NCI-H1417 (cell line): ENCODE data around the gene MYO1D.
"Not testable (repeated sequence)": the region's sequence is repeated elsewhere in the genome, so short reads cannot be mapped to it uniquely, and the experiment has no call there.

Source experiments
- DNase-seq, 3 experiments: peaks; one replicate each; lab custom pipeline; 2025; lab: John Stamatoyannopoulos, UW

Gene MYO1D

DNA sequence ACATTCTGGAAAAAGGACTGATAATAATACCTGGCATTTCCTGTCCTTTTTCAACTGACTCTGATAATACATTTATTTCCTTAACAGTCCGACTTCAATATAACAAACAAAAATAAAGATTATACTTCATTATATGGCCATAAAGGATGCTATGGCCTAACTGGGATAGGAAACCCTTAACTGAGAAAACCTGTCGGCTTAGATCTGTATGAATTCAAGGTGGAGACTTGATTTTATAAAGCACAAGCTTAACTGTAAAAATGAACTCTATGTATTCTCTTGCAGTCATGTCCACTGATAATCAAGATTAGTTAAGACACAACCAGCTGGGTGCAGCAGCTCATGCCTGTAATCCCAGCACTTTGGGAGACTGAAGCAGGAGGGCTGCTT is 102.2 kb downstream of the MYO1D start:
- DNase-seq, result no peak

DNA sequence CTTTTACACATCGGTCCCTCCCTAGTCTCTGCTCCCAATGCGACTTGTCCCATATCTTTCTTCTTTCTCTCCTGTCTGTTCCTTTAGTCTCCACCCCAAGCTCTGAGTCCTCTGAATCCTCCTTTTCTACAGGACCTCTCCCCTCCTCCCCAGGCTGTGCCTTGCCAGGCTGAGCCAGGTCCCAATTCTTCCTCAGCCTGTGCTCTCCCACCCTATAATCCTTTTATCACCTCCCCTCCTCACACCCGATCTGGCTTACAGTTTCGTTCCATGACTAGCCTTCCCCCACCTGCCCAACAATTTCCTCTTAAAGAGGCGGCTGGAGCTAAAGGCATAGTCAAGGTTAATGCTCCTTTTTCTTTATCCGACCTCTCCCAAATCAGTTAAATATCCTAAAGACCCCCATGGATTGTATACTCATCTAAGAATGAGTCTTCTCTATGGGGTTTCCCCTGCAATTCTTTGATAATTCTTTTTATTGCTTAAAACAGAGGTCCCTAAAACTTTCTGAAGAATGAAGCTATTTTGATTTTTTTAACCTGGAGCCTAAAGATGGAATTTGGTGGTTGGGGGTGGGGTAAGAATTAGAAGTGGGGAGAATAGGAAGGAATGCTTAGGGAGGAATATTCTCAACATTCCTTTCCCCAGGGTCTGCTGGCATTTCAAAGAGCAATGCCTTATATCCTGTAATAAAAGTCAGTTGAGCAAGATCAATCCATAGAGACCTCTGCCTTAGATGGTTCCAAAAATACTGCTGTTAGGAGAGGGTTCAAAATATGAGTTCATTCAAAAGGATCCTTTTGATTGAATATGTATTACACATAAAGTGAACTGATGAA is 102.8 kb downstream of the MYO1D start:
- no peak for DNase-seq

DNA sequence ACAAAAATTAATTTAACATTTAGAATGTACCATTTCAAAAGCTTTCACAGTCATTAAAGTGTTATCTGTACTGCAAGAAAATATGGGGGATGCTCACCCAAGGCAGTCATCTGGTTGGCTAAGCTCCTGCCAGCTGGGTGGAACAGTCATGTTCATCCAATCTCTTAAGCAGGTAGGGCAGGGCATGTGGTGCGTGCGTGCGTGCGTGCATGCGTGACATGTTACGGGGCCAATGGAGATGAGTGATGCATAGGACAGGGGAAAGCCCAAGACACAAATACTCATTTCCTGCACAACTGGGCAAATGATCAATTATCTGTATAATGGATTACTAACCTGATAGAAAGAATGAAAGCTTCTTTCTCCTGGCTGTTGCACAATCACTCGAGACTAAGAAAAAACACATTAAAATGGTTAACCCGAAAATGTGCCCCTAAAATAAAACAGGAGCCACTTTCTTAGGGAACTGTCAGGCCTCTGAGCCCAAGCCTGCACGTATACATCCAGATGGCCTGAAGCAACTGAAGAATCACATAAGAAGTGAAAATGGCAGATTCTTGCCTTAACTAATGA is 104.4 kb downstream of the MYO1D start:
- peak in 1 of 3 experiments; percentile 17 for DNase-seq

DNA sequence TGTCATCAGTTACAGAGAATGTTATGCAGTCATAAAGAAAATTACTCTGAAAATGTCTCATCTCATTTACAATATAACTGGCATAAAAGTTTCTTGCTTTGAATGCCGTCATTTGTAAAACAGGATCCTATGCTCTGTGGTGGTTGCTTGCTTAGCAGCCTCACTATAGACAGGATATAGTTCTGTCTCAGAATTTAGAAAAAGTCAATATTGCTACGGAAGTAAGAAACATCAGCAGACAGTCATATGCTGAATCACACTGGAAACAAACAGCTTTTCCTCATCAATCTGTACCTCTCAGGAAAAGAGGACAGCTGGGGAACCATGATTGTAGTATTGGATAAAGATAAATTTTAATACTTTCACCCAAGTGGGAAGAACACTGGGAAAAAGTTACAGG is 105.5 kb downstream of the MYO1D start:
- no peak for DNase-seq

DNA sequence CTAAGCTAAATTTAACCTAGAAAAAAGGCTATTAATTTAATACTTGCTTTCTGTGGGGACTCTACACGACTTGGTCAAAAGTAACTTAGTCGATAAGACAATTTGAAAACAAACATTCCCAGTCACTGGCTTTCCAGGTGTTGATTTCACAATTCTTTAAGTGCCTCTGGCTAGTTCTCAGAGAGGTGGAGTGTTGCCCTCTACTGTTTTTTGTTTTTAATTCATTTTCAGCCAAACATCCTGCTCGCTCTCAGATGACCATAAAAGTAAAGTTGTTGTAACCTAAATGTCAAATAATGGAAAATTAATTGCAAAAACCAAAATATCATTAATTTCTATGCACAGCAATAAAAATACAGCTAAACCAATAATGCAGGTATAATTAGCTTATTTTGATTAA is 107.1 kb downstream of the MYO1D start:
- DNase-seq, result peak in 1 of 3 experiments; percentile 59

DNA sequence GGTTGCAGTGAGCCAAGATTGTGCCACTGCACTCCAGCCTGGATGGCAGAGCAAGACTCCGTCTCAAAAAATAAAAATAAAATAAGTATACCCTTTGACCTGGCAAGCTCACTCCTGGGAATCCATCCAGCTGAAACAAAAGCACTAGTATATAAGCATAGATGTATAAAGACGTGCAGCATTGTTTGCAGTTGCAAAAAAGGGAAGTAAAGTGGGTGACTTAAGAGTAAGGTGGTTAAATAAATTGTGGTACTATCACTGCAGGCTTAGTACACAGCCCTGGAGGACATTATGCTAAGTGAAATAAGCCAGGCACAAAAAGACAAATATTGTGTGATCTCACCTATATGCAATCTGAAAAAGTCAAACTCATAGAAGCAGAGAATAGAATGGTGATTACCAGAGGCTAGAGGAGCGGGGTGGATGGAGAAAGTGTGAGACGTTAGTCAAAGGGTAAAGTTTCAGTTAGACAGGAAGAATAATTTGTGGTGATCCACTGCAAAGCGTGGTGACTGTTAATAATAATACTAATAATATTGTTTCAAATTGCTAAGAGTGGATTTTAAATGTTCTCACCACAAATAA is 113.0 kb downstream of the MYO1D start:
- DNase-seq, result no peak

DNA sequence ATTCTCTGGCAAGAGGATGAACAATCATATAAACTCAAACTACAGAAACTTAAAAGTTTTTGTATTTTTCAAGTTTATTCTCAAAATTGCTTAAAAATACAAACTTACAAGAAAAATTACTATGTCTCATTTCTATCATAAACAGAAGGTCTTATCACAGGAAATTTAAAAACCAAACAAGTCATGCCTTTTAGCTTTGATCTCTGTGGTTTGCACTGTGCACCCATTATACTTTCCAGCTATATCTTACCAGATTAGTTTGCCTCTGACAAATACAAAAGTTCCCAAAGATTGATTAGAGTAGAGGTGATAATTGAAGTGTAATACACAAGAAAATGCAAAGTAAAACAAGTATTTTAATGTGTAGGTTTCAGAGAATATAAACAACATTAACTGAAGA is 117.4 kb downstream of the MYO1D start:
- DNase-seq, result no peak

DNA sequence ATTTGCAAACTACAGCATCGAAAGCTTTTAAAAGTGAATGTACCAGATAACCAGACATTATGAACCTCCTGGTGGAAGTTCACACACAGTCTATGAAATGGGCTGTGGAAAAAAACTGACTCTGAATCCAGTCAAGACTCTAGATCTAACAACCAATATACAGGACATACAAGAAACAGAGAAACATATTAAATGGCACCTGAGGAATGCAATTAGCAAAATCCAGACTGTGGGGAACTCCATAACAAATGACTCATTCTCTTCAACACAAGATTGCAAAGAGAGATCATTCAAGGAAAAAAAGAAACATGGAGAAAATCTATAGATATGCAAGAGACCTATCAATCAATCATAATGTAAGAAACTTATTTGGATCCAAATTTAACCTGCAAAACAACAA is 119.0 kb downstream of the MYO1D start:
- no peak for DNase-seq

DNA sequence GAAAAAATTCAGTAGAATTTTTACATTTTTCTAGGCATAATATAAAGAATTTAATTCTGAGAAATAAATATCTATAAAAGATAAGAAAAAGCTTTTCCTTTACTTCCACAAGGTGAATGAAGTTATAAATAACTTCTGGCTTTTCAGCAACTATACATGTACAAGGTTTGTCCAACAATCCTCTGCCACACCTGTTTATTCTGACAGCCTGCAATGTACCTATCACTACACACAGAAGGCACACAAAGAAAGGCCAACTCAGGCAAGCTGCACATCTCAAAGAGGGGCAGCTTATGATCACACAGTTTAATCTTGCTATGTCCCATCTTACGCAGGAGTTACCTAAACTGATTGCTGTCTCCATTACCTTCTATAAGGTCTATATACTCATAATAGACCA is 120.2 kb downstream of the MYO1D start:
- DNase-seq, result no peak

DNA sequence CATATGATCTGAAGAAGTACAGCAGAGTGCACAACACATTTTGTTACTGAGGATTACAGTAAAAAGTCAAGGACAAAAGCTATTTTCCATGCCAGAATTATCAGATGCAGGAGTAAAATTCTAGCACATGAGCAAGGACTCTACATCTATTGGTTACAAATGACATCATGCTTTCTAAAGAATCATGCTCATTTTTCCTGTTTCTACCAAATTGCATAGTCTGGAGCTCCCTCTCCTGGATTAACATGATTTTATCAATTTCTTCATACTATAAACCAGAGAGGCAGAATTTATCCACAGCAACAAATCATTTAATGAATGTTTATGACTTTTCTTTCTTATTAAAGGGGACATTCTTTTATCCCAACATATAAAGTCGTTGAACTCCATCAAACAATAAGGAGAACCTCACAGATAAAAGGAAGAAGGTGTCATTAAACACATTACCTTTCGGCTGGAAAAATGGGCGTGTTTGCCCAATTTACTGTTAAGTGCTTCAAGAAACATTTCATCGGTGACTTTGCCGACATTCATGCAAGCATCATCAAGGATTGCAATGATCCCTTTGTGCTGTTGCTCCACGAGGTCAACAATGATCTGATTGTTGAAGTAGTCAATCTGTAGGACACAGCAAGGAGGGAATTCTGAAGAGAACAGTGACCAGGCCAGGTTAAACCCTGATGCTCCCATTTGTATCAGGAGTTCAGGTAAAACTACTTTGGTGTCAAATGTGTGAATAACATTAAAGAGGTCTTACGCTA is 121.7 kb downstream of the MYO1D start:
- DNase-seq, result peak; percentile 21 to 86 (median 31)

DNA sequence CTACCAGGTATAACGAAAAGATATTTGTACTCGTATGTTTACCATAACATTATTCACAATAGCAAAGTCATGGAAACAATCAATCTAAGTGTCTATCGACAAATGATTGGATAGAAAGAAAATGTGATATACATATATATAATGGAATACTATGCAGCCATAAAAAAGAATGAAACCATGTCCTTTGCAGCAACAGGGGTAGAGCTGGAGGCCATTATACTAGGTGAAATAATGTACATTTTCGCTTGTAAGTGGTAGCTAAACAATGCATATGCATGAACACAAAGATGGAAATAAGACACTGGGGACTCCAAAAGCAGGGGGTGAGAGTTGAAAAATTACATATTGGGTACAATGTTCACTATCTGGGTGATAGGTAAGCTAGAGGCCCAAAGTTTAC is 124.0 kb downstream of the MYO1D start:
- no peak for DNase-seq

DNA sequence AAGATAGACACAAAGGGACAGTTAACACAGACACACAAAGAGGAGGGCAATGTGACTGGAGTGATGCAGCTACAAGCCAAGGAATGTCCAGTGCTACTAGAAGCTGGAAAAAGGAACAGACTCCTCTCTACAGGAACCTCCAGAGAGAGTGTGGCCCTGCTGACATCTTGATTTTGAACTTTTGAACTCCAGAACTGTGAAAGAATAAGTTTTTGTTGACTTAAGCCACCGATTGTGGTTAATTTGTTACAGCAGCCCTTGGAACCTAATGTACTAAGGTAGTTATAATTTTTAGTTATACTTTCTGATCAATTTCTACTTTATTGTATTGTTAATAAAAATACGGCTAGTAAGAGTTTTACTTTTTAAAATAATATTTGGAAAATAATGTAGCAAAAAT is 129.1 kb downstream of the MYO1D start:
- no peak for DNase-seq

DNA sequence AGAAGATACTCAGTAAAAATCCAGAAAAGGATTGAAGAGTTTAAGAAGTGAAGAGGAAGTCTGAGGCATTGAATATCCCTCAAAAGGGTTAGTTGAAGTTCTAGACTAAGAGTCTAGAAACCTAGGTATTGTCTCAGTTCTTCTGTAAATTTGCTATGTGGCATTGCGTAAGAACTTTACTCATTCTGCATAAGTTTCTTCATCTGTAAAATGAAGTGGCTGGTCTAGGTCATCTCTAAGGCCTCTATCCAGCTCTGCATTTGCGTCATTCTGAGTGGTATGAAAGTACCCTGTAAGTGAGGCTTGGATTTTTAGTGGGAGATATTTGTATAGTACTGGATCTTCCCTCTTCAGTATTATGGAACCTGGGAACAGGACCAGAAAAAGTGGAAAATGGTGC is 130.2 kb downstream of the MYO1D start:
- no peak for DNase-seq

DNA sequence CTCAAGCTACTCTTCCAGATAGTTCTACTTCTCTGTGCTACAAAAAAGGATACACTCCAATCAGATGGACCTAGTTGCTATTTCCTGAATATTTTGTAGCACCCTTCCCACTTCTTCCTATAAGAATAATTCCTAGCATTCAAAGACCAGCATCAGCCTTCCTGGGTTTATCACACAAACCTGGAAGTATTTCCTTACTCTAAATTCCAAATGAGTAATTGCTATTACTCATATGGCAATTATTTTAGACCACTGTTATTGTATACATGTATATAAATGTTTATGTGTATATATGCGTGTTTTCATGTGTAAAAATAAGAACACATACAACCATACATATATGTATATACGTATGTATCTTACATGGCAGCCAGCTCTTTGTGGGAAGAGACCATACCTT is 130.6 kb downstream of the MYO1D start:
- DNase-seq, result no peak

DNA sequence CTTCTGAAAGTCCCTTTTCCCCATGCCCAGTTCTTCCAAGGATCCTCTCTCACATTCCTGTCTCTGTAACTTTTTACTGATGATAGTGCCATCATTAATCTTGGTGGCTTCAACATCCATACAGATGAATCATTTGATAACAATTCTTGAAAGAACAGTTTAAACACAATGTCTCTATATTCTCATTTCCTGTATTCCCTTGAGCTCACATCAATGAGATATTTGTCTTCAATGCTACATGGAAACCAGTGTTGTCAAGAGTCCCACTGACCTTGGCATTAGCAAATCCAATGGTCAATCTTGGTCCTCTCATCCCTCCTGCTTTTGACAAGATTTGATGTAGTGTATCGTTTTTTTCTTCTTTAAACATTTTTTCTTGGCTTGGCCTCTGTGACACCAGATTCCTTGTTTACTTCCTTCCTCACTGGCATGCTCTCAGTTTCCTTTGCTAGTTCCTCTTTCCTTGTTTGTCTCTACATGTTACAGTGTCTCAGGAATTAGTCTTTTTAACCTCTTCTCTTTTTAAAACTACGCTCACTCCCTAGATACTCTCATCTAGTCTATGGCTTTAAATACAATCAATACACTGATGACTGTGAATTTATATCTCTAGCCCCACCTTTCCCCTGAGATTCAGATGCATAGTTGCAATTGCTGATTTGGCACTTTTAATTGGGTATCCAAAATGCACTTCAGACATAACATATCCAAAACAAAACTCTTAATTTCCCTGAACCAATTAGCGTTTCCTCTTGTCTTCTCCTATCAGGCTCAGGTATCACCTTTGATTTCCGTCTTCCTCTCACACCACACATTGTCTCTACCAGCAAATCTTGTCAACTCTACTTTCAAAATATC is 134.0 kb downstream of the MYO1D start:
- DNase-seq, result no peak

DNA sequence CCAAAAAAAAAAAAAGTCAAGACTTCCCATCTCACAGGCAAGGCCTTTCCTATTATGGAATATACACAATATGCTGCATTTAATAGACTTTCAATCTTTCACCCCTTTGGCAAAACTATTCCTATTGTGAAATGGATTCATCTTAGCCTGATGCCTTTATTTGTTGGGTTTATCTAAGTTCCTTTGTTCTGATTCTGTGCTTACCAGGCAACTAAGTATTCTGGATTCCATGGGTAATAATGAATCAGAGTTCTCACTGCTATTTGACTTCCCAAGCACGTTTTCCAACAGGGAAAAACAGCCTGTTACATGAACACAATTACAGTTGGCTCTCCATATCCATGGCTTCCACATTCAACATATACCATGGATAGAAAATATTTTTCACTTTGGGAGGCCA is 135.5 kb downstream of the MYO1D start:
- DNase-seq, result no peak

DNA sequence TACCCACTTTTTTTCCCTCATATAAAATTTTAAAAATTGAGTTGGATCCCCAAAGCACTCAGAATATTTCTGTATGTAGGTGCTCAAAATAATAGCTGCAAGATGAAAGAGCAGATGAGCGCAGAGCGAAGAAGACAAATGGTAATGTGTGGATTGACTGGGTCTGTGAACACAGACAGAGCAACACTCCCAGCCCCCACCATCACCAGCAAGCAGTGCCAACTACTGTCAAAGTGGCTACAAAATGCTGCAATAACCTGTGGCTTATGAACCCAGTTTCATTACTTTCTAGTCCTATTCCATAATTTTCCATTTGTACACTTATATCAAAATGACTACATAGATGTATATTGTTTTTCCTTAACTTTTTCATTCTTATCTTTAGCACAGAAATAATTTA is 137.2 kb downstream of the MYO1D start:
- DNase-seq, result no peak

DNA sequence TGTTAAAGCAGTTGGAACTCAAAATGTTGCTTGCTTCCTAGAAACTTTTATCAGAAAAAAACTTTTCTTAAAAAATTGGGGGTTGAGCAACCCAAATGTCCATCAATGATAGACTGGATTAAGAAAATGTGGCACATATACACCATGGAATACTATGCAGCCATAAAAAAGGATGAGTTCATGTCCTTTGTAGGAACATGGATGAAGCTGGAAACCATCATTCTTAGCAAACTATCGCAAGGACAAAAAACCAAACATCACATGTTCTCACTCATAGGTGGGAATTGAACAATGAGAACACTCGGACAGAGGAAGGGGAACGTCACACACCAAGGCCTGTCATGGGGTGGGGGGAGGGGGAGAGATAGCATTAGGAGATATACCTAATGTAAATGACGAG is 137.8 kb downstream of the MYO1D start:
- not testable (repeated sequence) for DNase-seq

DNA sequence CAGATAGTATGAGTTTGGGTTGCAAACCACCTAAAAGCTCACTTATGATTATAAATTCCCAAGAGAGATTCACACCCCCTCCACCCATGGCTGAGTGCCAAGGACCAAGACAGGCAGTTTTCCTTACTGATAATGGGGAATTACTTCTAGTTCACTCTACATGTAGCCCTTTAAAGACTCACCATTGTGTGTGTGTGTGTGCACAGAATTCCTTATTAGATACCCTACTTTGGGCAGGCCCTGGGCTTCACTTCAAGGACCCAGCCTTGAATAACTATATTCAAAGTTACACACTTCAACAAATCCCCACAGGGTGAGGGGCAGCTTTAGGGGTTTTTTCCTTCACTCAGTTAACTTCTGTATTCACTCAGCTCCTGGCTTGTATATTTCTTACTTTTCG is 143.5 kb downstream of the MYO1D start:
- no peak for DNase-seq

DNA sequence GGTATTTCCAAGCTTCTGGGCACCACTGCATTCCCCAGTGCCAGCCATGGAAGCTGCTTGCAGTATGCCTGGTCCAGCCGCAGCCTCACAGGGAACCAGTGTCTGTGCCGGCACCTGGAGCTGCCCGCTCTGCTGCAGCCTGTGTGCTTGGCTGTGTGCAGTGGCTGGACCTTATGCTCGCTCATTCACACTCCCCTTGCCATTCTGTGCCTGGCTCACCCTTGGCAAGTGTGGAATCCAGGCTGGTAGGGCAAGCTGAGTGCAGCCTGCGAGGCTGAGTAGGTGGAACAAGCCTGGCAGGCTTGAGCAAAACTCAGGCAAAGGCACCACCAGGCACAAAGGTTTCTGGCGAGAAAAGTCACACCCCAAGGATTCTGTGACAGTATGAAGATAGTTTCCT is 144.0 kb downstream of the MYO1D start:
- DNase-seq, result no peak

DNA sequence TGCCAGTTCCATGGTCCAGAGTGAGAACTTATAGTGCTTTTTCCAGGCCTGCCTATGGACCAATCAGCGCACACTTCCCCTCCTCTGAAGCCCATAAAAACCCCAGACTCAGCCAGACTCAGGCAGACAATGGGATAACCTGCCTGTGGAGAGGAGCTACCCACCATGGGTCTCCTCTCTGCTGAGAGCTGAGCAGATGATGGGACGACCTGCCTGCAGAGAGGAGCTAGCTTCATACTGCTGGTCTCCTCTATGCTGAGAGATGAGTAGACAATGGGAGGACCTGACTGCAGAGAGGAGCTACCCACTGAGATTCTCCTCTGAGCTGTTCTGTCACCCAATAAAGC is 144.7 kb downstream of the MYO1D start:
- no peak for DNase-seq
